GM18505 (cell line): ENCODE measurements around the gene SERPINA6.
"Not testable (repeated sequence)": the region's sequence is repeated elsewhere in the genome, so short reads cannot be mapped to it uniquely, and the experiment has no call there.

Experiments used
- ATAC-seq: cut with Tn5 transposase; IDR thresholded peaks from one replicate; pipeline ENCODE4 v1.9.1; 2021; ENCODE audit not compliant: unreplicated experiment
- POLR2A ChIP-seq: IDR thresholded peaks from 4 replicates; pipeline ENCODE4 v1.6.1; 2011; ENCODE audit warnings: borderline replicate concordance; ENCODE audit not compliant: insufficient read depth, insufficient read length; ENCODE audit errors: extremely low read depth

The SERPINA6 gene, protein sequence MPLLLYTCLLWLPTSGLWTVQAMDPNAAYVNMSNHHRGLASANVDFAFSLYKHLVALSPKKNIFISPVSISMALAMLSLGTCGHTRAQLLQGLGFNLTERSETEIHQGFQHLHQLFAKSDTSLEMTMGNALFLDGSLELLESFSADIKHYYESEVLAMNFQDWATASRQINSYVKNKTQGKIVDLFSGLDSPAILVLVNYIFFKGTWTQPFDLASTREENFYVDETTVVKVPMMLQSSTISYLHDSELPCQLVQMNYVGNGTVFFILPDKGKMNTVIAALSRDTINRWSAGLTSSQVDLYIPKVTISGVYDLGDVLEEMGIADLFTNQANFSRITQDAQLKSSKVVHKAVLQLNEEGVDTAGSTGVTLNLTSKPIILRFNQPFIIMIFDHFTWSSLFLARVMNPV

DNA sequence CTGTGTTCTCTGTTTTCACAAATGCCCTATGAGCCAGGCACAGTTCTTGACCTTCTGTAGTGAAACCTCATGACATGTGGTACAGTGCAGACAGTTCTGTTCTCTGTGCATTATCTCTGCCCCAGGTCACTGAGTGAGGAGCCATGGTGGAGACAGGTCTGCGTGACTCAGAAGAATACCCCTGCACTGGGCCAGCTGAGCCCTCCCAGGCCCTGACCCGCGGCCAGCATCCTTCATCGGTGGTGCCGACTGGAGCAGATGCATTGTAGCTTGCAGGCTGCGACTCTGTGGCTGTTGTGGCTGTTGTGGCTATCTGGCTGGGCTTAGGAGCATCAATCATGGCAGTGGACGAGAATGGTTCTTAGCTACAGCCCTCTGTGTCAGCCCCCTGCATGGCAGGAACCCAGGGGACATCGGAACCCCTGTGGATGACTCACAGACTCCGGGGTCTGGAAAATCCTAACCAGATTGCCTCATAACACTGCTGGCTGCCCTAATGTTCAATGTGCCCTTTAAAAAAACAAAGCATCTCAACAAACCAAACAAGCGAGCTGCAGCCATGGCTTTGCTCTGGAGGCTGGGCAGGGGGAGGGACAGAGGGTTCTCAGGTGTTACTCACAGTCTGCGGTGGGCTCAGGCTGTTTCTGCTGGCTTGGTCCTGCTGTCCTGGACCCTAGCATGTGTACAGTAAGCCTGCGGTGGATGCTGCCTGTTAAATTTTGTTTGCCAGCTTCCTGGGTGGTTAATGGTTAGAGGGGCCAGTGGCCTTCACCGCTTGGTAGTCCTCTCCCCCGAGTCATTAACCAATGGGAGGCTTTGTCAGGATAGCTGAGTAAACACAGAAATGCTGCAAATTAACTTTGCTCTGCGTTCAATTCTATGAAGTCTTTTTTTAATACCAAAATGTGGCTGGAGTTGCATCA is at the start of gene SERPINA6:
TSS of gene SERPINA6 (minus strand) at position 689 of the 923 bp plus-strand sequence. CDS start 8,688 bp downstream, outside the sequence.
- ATAC-seq: no peak
- TF ChIP-seq POLR2A: no peak

DNA sequence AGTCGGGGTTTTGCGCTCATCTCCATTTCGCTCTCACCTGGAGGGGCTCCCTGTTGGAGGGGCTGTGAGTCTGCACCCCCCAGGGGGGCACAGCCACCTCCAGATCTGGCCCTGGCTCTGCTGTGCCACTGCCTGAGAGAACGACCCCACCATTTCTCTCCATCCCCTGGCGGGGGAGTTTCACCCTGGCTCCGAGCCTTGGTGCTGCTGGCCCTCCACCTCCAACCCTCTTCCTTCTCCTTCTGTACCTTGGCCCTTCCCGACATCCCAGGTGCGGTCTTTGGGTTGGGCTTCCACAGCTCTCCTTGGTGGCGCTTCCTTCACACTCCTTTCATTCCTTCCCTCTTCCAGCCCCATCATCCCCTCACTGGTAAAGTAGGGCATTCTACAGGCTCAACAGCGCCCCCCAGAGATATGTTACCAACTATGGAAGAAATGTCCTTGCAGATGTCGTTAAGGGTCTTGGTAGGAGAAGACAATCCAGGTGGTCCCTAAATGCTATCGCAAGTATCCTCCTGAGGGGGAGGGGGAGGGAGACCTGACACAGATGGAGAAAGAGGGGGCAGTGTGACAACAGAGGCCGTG is 49.0 kb upstream of the SERPINA6 start:
- TF ChIP-seq POLR2A: no peak
- ATAC-seq: no peak

DNA sequence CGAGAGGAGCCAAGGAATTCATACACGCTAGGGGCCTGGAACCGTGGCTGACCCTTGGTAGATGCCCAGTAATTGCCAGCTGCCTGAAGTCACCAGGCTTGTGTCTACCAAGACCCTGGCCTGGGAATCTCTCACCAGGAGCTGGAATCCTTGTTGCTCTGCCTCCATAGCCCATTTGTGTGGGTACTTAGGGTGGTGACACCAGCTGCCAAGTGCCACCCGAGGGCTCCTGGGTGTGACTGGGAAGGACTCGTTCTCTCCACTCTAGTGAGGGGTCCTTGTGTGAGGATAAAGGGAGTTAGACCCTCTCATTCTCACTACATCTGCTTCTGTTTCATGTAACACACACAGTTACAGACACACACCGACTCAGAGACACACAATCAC is 47.4 kb upstream of the SERPINA6 start:
- TF ChIP-seq POLR2A: no peak
- ATAC-seq: no peak

DNA sequence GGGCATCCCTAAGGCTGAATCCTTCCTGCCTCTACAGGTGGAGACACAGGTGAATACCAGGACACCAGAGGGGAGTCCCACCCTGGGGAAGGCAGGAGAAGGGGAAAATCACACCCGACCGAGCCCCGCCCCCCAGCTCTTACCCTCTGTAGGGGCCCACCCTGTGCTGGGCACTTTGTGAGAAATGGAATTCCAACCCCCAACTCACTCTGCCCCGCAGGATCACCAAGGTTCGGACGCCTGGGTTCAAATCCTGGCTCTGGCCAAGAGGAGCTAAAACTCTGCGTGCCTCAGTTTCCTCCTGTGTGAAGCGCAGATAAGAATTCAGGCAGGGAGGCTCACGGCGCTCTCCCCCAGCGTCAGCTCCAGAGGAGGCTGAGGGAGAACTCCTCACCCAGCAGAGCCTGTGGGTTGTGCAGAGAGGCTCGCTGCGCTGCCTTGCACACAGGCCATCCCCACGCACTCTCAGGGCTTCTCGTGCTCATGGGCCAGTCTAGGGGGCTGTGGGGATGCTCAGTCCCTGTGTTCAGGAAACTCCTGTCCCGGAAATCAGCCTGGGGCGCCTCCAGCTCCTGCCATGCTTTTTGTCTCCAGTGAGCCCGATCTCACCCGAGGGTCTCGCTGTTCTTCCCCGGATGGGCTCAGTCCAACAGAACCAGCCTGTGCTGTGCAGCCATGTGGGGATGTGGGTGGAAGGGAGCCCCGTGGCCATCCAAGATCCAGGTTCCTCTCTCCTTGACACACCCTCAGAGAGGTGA is 46.8 kb upstream of the SERPINA6 start:
- ATAC-seq: not testable (repeated sequence)

DNA sequence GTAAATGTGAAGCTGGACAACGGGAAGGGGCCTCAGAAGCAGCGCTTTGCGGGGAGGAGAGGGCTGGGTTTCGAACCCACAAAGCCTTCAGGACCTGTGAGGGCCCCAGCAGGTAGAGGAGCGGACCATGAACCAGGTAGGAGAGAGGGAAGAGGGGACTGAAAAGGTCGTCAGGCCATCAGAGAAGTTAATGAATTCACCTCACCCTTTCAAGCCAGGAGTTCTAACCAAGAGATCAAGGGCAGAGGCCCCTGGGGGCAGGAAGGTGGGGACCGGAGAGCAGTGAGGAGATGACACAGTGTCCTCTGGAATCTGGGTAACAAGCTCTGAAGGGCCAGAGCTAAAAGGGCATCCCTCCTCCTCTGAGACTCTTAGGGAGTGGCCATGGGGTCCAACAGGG is 45.8 kb upstream of the SERPINA6 start:
- ATAC-seq: no peak
- no peak for TF ChIP-seq POLR2A

DNA sequence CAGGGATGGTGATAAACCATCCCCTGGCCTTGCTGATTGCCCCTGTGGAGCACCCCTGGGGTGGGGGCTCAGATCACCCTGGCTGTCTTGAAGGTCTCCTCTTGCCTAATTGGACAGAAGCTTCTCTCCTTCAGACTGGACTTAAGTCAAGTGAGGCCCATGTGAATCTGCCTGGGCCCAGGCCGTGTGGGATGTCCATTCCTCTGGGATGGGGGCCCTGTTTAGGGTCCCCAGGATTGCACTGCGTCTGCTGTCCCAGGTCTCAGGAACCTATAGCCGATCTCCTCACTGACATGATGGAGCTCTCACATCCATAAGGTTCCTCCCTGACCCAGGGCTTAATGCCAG is 45.1 kb upstream of the SERPINA6 start:
- TF ChIP-seq POLR2A: no peak

DNA sequence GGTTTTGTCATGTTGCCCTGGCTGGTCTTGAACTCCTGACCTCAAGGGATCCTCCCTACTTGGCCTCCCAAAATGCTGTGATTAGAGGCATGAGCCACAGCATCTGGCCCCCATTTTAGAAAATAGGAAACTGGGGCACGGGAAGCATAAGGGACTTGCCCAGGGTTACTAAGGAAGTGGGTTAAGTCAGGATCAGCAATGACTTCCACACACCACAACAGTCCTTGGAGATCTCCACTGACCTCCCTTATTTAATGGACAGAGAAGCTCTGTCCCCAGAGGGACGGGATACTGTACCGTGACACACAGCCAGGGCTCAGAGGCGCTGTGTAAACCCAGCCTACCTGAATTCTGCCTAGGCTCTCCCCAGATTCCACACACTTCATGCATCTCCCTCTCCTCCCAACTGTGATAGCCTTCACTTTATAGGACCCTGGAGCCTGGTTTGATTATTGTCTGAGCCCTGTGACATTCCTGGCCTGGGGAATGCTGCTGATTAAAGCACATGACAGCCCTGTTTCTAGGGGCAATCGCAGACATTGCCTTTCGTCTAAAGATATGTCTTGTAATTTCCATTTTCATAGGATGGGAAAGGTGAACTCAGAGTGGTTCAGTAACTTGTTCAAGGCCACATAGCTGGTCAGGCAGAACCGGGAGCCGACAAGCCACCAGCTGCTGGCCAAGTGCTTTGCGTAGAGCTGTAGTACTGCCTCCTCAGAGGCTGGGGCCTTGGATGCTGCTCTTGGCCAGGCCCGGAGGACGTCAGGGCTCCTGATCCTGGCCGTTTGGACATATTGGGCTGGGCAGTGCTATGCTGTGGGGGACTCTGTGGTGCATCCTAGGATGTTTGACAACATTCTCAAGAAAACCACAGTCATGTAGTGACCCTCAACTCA is 44.5 kb upstream of the SERPINA6 start:
- TF ChIP-seq POLR2A: no peak
- no peak for ATAC-seq

More for the DNA sequence above, 45.1 kb upstream of the SERPINA6 start:
- no peak for ATAC-seq

DNA sequence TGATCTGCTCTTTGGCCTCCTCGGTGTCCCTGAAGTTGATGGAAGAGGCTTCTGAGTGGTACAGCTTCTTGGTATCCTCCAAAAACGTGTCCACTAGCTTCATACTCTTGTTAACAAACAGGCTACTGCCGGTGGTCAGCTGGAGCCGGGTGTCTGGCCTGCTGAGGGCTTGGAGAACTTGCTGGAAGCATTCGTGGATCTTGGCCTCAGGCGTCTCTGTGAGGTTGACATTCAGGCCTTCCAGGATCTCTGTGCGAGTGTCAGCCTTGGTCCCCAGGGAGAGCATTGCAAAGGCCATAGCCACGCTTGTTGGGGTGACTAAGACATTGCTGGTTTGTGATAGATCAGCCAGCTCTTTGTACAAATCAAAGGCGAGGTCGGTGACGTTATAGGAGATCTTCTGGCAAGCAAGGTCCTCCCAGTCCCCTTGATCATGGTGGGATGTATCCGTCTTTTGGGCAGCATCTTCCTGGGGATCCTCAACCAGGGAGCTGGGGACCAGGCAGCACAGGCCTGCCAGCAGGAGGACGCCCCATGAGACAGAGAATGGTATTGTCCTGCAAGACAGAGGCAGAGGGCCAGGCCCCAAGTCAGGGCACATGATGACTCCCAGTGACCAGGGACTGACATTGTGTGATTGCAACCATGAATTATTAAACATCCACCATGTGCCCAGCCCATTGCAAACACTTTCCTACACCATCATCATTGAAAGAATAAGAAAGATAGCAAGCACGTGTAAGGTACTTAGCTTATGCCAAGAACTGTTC is 43.2 kb upstream of the SERPINA6 start, which contains the start of gene SERPINA2:
TSS of gene SERPINA2 (minus strand) at position 553 of the 770 bp plus-strand sequence.
- no peak for ATAC-seq
- no peak for TF ChIP-seq POLR2A

DNA sequence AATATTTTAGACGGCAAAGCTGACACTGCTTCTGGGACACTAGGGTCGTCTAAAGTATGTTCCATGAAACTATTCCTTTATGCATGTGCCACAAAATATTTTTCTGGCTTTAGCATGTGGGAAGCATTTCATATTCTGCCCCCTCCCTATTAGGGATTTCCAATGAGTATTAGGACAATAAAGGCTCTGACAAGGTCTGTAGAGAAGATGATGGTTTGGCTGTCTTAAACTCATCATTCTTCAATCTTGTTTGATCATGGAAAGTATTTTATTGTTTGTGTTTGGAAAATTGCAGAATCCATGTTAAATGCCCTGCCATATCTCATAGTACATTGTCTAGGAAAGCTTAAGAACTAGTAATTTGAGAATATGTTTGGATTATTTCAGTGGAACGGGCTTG is 42.5 kb upstream of the SERPINA6 start:
- no peak for TF ChIP-seq POLR2A
- no peak for ATAC-seq

DNA sequence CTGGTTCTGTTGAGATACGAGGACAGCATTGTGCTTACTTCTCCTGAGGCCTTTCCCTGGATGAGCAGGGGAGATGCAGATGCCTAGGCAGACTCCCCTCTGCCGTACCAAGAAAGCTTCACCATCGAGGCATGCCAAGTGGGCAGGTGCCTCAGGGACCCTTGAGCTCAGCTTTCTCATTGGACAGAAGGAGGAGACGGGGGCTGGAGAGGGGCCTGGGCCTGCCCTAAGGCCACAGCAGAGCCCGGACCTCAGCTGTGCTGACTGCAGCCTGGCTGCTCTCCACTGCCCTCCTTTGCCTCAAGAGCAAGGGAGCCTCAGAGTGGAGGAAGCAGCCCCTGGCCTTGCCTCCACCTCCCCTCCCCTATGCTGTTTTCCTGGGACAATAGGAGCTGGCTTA is 41.8 kb upstream of the SERPINA6 start:
- no peak for TF ChIP-seq POLR2A
- no peak for ATAC-seq

DNA sequence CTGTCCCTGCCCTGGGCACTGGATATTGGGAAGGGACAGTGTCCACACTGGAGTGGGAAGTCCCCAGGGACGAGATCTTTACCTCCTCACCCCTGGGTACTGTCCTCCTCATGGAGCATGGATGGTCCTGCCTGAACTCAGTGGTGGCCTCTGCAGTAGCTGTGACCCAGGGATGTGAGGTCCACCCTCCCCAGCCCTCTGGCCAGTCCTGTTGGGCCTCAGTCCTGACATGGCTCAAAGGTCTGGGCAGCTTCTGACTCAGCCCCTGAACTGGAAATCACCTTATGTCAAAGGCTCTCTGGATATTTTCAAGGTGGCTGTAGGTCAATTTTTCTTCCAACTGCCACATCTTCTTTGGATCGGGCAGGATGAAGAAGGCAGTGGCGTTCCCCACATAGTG is 40.9 kb upstream of the SERPINA6 start:
- ATAC-seq: no peak
- TF ChIP-seq POLR2A: no peak
